Measurements from ENCODE around the gene AMZ1.

The AMZ1 gene

DNA sequence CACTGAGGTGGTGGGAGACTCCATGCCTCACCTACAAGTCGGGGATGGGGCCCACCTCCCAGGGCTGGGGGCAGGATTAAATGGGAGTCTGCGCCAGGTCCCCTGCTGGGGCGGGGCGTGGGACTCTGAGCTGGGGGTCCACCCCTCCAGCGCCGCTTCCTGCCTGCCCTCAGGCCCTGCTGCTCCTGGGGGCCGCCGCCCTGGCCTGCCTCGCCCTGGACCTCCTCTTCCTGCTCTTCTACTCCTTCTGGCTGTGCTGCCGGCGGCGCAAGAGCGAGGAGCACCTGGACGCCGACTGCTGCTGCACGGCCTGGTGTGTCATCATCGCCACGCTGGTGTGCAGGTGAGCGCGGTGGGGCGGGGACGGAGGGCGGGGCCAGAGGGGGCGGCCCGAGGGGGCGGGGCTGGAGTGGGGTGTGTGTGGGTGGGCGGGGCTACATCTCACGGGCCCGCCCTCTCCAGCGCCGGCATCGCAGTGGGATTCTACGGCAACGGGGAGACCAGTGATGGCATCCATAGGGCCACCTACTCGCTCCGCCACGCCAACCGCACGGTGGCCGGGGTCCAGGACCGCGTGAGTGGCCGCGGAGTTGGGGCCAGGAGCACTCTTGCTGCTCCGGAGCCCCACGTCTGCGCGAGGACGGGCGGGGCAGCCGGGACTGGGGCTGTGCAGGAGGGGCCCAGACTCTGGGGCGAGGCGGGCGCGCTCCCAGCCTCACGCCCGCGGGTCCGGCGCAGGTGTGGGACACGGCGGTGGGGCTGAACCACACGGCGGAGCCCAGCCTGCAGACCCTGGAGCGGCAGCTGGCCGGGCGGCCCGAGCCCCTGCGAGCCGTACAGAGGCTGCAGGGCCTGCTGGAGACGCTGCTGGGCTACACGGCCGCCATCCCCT is 41.1 kb upstream of the AMZ1 start:
- no peak overlapping the region for H3K4me3 ChIP-seq (ENCODE audit: low read depth, low read length)

DNA sequence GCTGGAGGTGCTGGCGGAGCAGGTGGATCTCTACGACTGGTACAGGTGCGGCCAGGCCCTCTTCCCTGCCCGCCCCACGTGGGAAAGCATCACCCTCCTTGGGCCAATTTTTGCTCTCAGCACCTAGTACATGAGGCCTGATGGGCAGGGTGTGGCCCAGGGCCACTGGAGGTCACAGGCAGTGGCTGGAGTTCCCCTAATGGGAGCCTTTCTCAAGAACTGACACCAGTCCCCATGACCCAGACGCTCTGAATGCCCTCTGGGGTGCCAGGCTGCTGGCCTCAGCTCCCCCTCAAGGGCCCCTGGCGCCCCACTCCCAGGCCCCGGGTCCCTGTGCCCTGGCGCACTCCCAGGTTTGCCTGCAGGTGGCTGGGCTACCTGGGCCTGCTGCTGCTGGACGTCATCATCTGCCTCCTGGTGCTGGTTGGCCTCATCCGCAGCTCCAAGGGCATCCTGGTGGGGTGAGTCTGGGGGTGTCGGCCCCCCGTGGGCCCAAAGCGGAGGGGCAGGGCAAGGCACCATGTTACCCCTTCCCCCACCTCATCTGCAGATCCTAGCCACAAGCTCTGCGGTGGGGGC is 40.3 kb upstream of the AMZ1 start:
- TF ChIP-seq, protein P1, sequence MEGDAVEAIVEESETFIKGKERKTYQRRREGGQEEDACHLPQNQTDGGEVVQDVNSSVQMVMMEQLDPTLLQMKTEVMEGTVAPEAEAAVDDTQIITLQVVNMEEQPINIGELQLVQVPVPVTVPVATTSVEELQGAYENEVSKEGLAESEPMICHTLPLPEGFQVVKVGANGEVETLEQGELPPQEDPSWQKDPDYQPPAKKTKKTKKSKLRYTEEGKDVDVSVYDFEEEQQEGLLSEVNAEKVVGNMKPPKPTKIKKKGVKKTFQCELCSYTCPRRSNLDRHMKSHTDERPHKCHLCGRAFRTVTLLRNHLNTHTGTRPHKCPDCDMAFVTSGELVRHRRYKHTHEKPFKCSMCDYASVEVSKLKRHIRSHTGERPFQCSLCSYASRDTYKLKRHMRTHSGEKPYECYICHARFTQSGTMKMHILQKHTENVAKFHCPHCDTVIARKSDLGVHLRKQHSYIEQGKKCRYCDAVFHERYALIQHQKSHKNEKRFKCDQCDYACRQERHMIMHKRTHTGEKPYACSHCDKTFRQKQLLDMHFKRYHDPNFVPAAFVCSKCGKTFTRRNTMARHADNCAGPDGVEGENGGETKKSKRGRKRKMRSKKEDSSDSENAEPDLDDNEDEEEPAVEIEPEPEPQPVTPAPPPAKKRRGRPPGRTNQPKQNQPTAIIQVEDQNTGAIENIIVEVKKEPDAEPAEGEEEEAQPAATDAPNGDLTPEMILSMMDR (IDR thresholded peaks at IDR 0.05; ENCODE audit: borderline replicate concordance, insufficient read depth, low read depth, low read length): no peak
- no peak overlapping the region for H3K4me3 ChIP-seq (ENCODE audit: low read depth, low read length)

More for the DNA sequence above, 41.1 kb upstream of the AMZ1 start:
- TF ChIP-seq, protein P1 (IDR thresholded peaks at IDR 0.05; ENCODE audit: borderline replicate concordance, insufficient read depth, low read depth, low read length): no peak

DNA sequence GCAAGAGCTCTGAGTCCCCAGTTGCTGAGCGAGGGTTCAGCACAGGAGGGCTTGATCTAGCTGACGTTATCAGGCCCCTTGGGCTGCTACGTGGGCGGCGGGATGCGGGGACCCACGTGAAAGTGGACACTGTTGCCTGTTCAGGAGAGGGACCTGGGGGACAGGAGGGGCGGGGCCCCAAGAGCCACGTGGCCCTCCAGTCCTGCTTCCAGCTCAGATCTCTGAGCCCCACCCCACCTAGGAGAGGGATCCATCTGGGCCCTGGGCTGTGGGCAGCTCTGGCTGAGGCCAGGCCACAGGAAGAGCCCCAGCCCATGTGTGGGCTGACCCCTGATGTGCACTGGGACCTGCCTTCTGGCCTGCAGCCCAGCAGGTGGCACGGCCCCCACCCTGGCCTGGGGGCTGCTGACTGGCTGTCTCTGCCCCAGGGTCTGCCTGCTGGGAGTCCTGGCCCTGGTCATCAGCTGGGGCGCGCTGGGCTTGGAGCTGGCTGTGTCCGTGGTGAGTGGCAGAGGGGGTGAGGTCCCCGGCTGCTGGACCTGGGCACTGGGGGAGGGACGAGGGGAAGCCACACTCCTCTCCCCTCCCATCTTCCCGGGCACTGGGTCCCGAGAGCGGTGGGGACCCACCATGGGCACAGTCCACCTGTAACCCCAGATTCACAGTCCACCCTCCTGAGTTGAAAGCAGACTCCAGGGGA is 38.7 kb upstream of the AMZ1 start:
- TF ChIP-seq, protein P1 (IDR thresholded peaks at IDR 0.05; ENCODE audit: borderline replicate concordance, insufficient read depth, low read depth, low read length): no peak
- no peak overlapping the region for H3K4me3 ChIP-seq (ENCODE audit: low read depth, low read length)

DNA sequence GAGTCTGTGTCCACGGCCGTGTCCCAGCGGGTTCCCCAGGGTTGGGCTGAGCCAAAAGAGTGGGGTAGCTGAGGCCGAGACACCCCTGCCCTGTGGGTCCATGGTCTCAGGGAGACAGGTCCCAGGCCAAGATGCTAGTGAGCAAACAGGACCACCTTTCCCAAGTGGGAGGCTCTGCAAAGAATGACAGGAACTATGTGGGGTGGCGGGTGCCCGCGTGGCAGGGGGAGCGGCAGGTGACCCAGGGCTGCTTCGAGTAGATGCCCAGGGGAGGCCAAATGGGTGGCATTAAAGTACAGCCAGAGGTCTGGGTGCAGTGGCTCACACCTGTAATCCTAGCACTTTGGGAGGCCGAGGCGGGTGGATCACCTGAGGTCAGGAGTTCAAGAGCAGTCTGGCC is 38.0 kb upstream of the AMZ1 start:
- H3K4me3 ChIP-seq (ENCODE audit: low read depth, low read length): no peak overlapping the region
- TF ChIP-seq, protein P1 (IDR thresholded peaks at IDR 0.05; ENCODE audit: borderline replicate concordance, insufficient read depth, low read depth, low read length): no peak

DNA sequence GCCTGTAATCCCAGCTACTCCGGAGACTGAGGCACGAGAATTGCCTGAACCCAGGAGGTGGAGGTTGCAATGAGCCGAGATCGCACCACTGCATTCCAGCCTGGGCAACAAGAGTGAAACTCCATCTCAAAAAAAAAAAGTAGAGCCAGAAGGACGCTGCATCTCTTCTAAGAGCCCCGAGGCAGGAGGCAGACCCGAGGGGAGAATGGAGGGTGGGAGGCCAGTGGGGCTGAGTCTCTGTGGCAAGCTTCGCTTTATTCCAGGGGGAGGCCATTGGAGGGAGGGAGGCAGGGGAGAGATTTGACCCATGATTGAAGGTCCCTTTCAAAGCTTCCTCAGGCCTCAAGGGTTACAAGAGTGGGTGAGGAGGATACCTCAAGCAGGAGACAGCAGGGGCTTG is 37.6 kb upstream of the AMZ1 start:
- H3K4me3 ChIP-seq (ENCODE audit: low read depth, low read length): no peak overlapping the region
- TF ChIP-seq, protein P1 (IDR thresholded peaks at IDR 0.05; ENCODE audit: borderline replicate concordance, insufficient read depth, low read depth, low read length): no peak

DNA sequence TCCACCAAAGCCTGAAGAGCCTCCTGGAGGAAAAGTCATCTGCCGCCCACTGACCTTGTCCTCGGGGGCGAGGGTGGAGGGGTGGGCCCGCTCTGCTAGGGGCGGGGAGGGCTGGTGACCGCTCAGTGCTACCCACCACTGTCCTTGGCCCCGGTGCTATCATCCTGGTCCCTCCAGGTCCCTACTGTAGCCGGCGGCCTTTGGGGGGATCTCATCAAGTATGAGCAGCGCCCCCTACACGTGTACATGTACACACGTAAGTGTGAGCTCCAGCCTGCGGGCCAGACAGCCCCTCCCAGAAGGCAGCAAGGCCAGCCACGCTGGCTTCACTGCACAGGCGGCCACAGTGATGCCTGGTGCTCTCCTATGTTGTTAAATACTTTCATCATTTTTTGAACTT is 36.7 kb upstream of the AMZ1 start:
- H3K4me3 ChIP-seq (ENCODE audit: low read depth, low read length): no peak overlapping the region
- TF ChIP-seq, protein P1 (IDR thresholded peaks at IDR 0.05; ENCODE audit: borderline replicate concordance, insufficient read depth, low read depth, low read length): 0 out of 2 replicates have a peak, but pooled peaks have one; percentile 9

All from GM12875 (cell line).